Skin epidermis (tissue), 12 donors: ENCODE data around the gene CAPN13.

Experiments used
- H3K27ac ChIP-seq, 21 experiments: fragments of 200-600 bp; sonication (generic) in 11 of 21; one replicate each; pipeline ENCODE4 v1.5.0; 2020; ENCODE audit warnings: mild to moderate bottlenecking in 3 of 21, inconsistent platforms in 2 of 21, moderate library complexity in 2 of 21
- H3K4me3 ChIP-seq, 7 experiments: fragments of 200-600 bp; sonication (generic) in 2 of 7; one replicate each; pipeline ENCODE4 v1.5.0; 2020; ENCODE audit warnings: inconsistent platforms in 2 of 7, mild to moderate bottlenecking in 2 of 7, moderate library complexity in 1 of 7

CAPN13 gene

DNA sequence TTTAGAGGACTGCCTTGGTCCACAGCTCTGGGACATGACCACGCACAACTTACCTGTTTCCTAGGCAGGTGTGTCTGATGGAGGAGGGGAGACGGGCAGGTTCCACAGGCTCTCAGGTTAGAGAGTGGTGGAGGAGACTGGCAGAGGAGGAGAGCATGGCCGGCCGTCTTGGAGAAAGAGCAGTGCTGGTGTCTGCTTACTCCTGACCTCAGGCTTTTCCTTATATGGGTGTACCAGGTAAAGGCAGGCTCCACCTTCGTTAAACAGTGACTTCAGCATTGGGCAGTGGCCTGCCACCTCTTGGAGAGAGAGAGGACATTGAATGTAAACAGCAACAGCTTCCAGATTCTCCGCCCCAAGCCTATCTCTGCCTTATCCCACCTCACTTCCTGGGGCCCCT is at the start of gene CAPN13:
Gene CAPN13, minus strand, starts transcription at position 198 of the 400 bp plus-strand sequence. CDS start 20,121 bp downstream, outside the sequence.
- Histone ChIP-seq H3K4me3 (no peak within 1 kb of the TSS), H3K27ac (no peak within 1 kb of the TSS)

DNA sequence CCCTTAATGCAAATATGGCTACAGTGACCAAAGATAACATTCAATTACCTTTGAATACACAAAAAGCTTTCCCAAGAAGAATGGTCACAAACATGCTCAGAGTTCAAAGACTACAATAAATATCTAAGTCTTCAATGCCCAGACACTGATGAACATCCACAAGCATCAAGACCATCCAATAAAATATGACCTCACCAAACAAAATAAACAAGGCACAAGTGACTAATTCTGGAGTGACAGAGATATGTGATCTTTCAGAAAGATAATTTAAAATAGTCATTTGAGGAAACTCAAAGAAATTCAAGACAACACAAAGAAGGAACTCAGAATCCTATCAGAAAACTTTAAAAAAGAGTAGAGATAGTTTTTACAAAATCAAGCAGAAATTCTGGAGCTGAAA is 40.6 kb upstream of the CAPN13 start:
- Histone ChIP-seq H3K4me3 (no peak overlapping the region), H3K27ac (no peak overlapping the region)

DNA sequence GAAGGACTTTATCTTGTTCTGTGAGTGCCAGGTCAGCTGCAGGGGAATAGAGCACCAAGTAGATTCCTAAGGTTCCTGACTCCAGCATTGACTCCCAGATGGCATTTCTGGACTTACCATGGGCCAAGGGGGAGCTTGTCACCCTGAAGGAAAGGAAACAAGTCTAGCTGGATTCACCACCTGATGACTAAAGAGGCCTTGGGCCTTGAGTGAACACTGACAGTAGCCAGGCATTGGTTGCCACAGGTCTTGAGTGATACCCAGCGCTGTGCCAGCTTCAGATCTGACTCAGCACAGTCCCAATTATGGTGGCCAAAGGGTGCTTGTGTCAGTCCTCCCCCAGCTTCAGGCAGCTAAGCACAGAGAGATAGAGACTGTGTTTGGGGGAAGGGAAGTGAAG is 40.1 kb upstream of the CAPN13 start:
- Histone ChIP-seq H3K4me3 (no peak overlapping the region), H3K27ac (no peak overlapping the region)

- Histone ChIP-seq H3K4me3 (no peak overlapping the region), H3K27ac (no peak overlapping the region)
These were observed 21.3 kb upstream of the CAPN13 start for GRCh38 chr2:30828586-30828985.

GRCh38 chr2:30826916-30827315 is 19.7 kb upstream of the CAPN13 start:
- Histone ChIP-seq H3K4me3 (no peak overlapping the region), H3K27ac (no peak overlapping the region)

- no peak overlapping the region for H3K4me3 ChIP-seq
- H3K27ac ChIP-seq, result no peak overlapping the region
These were observed 19.2 kb upstream of the CAPN13 start for GRCh38 chr2:30826481-30826880.

DNA sequence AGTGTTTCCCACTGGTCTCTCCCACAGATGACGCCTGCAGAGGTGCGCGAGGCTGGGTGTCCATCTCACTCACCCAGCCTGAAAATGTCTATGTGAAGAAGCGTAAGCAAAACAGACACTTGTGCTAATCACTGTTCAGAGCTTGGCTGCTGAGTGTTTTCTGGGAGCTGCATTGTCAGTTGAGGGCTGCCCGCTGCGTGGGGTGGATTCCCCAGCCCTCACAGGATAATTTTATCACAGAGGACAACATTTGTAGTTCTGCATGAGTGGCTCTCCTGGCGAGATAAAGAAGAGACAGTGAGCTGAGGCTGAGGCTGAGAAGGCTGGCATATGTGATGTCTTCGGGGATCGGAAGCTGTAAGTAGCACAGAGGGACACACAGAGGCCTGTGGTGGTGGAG is 16.2 kb upstream of the CAPN13 start:
- no peak overlapping the region for H3K4me3 ChIP-seq
- H3K27ac ChIP-seq, result no peak overlapping the region

GRCh38 chr2:30821960-30822359 is 14.7 kb upstream of the CAPN13 start:
- Histone ChIP-seq H3K27ac (no peak overlapping the region), H3K4me3 (no peak overlapping the region)

GRCh38 chr2:30820381-30821055 is 13.3 kb upstream of the CAPN13 start:
- Histone ChIP-seq H3K27ac (no peak overlapping the region), H3K4me3 (no peak overlapping the region)

DNA sequence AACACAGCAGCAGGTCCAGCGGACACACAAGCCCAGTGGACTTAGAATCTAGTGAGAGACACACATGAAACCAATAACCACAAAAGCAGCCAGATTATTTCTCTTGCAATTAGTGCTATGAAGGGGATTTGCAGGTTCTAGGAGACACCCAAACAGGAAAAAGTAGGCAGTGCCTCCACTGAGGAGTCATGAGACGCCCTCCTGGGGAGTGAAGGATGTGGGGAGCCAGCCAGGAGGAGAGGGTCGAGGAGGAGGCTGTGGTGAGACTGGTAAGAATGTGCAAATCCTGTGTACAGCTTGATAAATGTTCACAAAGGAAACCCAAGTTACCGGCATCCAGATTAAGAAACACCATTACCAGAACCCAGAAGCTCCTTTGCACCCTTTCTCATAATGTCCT is 2.7 kb upstream of the CAPN13 start:
- Histone ChIP-seq H3K27ac (no peak overlapping the region), H3K4me3 (no peak overlapping the region)

DNA sequence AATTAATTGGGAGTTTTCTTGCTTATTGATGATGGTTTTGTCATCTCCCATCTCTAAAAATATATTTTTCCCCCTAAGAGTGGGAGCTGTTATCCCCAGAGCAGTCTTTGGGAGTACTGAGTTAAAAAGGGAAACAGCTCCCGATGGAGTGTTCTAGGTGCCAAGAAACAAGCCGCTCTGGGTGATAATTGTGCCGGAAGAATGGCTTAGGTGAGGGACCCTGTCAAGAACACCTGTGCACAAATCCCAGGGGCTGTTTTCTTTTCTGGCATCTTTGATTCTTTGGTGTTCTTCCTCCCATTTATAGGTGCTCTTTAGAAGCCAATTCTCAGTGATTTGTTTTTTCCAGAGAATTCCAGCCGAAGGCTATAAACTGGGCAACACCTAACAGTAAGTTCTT is 1.4 kb upstream of the CAPN13 start:
- no peak overlapping the region for H3K27ac ChIP-seq
- H3K4me3 ChIP-seq, result no peak overlapping the region

GRCh38 chr2:30803281-30803680 is 4.0 kb downstream of the CAPN13 start:
- H3K27ac ChIP-seq, result no peak overlapping the region
- no peak overlapping the region for H3K4me3 ChIP-seq

DNA sequence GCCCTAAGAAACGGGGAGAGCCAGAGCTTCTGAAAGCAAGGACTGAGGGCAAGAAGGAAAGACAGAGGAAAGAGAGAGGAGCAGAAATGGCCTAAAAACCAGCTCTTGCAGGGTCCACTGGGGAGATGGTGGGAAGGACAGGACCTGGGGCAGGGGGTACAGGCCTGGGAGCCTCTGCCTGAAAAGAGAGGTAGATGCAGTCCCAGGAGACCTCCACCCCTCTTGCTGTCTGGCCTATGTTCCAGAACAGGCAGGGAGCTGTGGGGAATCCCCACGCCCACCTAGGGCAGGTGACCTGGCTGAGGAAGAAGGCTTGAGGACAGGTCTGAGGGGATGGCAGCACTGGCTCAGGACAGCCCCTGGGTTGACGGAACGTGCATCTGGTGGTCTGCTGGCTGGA is 4.6 kb downstream of the CAPN13 start:
- H3K27ac ChIP-seq, result no peak overlapping the region
- no peak overlapping the region for H3K4me3 ChIP-seq

DNA sequence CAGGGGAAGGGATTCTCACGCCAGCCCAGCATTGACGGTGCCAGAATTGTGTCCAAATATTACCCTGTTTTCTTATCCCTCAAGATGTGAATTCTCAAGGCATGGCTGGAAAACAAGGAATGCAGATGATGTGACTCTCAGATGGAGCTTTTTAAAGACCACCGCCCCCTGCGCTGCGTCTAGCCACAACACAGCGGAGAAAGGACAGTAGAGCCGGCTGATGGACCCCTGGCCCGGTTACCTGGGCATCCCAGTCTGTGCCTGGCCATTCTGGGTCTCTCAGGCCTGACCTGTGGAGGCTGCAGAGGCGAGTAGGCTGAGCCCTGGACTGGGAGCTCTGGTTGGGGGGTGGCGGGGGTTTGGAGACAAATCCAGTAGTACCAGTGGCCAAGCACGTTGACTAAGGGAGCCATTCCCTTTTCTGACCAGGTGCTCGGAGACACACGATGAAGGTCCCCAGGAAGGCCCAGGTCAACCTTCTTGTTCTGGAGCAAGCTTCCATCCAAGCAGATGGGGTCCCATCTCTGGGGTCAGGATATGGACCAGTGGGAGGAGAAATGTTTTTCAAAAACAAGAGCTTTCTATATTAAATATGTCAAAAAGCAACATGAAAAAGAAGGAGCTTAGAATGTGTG is 5.3 kb downstream of the CAPN13 start:
- Histone ChIP-seq H3K27ac (no peak overlapping the region), H3K4me3 (no peak overlapping the region)

- no peak overlapping the region for H3K4me3 ChIP-seq
- H3K27ac ChIP-seq, result no peak overlapping the region
These were observed 7.1 kb downstream of the CAPN13 start for GRCh38 chr2:30800159-30800558.

DNA sequence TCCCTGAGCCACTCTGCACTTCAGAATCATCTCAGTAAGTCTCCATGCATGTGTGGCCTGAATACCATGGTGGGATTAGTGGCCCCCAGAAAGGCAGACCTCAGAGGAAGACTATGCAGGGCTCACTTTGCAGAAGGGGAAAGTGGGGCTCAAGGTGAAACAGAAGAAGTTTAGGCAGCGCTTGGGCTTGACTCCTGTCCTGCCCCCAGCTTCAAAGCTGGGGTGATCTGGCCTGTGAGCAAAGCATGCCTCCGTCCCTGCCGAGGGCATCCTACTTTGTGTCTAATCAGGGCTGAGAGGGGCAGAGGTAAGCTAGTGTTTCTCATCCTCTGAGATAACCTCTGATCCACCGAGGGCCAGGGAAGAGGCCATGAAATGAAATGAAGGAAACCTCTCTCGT is 7.9 kb downstream of the CAPN13 start:
- no peak overlapping the region for H3K27ac ChIP-seq

DNA sequence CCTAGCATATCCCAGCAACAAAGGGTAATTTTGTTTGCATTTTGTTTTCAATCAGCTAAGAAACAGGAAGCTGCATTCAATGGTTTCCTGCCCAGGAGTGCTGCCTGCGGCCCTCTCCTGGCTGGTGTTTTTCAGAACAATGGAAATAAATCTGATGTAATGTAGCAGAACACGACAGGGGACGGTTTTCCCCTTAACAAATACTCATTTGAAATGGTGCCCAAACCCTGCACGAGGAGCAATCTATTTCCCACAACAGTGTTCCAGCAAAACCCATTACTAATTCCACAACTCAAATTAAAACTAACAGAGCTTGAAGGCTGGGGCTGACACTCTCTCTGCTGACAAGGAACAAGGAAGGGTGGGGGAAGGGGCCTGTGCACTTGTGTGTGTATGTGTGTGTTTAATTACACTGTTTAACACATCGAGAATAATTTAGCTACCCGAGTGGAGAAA is 8.7 kb downstream of the CAPN13 start:
- Histone ChIP-seq H3K4me3 (no peak overlapping the region), H3K27ac (no peak overlapping the region)

More for the DNA sequence above, 7.9 kb downstream of the CAPN13 start:
- no peak overlapping the region for H3K4me3 ChIP-seq

- H3K4me3 ChIP-seq, result no peak overlapping the region
- no peak overlapping the region for H3K27ac ChIP-seq
These were observed 9.7 kb downstream of the CAPN13 start for GRCh38 chr2:30797381-30798015.

GRCh38 chr2:30796699-30797098 is 10.5 kb downstream of the CAPN13 start:
- no peak overlapping the region for H3K4me3 ChIP-seq
- H3K27ac ChIP-seq, result no peak overlapping the region

DNA sequence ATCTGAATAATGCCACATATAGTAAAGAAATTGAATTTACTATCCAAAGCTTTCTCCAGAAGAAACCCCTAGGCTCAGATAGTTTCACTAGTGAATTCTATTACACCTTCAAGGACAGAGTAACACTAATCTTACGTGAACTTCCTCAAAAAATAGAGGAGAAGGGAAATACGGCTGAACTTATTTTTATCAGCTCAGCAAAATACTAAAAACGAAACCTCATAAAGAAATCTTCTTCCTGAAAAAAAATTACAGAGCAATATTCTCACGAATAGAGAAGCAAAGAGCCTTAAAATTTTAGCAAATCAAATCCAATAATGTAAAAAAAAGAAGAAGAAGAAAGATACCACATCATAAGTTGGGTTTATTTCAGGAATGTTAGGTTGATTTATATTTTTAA is 14.7 kb downstream of the CAPN13 start:
- H3K4me3 ChIP-seq, result no peak overlapping the region
- no peak overlapping the region for H3K27ac ChIP-seq

- no peak overlapping the region for H3K4me3 ChIP-seq
- H3K27ac ChIP-seq, result no peak overlapping the region
These were observed 16.4 kb downstream of the CAPN13 start for GRCh38 chr2:30790879-30791278.
